ENCODE data around the gene SGSH.
A peak's percentile ranks its signal among the peaks of the same experiment; 100 is the strongest.

Gene SGSH

GRCh38 chr17:80222376-80223141 is 2.4 kb upstream of the SGSH start:
- no peak overlapping the region for H3K27ac ChIP-seq (ENCODE audit: low read length)
- H3K4me3 ChIP-seq (ENCODE audit: low read length): no peak overlapping the region
- no peak overlapping the region for H3K9ac ChIP-seq (ENCODE audit: low read length)
- peaks cover 6% of the 10 kb centered on the region for H3K27me3 ChIP-seq (ENCODE audit: control insufficient read depth, insufficient read depth, low read length)
- peaks cover 12% of the 10 kb centered on the region for H3K4me1 ChIP-seq (ENCODE audit: control insufficient read depth, low read depth, low read length)
- no peaks in the 10 kb centered on the region for H3K36me3 ChIP-seq (ENCODE audit: control insufficient read depth, low read depth, low read length)
- no peaks in the 10 kb centered on the region for H3K9me3 ChIP-seq (ENCODE audit: control insufficient read depth, low read depth, low read length)

GRCh38 chr17:80221351-80222105 is 1.4 kb upstream of the SGSH start:
- Histone ChIP-seq H3K9me3 (ENCODE audit: control insufficient read depth, low read depth, low read length) (no peaks in the 10 kb centered on the region), H3K4me1 (ENCODE audit: control insufficient read depth, low read depth, low read length) (peaks cover 12% of the 10 kb centered on the region), H3K36me3 (ENCODE audit: control insufficient read depth, low read depth, low read length) (no peaks in the 10 kb centered on the region), H3K9ac (ENCODE audit: low read length) (no peak overlapping the region), H3K4me3 (ENCODE audit: low read length) (peak overlapping the region; percentile 78), H3K27me3 (ENCODE audit: control insufficient read depth, insufficient read depth, low read length) (peaks cover 6% of the 10 kb centered on the region), H3K27ac (ENCODE audit: low read length) (no peak overlapping the region)

DNA sequence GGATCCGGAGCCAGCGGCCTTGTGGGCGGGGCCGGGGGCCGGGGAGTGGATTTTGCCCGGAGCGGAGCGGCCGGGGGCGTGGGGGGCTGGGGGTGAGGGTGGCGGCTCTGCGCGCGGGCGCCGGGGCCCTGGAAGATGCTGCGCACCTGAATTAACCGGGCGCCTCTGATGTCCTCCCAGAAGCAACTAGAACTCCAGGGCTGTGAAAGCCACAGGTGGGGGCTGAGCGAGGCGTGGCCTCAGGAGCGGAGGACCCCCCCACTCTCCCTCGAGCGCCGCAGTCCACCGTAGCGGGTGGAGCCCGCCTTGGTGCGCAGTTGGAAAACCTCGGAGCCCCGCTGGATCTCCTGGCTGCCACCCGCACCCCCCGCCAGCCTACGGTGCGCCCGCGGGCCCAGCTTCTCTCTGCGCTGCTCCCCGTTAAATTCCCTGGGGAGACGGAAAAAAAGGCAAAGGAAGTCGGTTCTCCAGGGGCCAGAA is 643 bp upstream of the SGSH start:
- Histone ChIP-seq H3K4me1 (ENCODE audit: control insufficient read depth, low read depth, low read length) (peaks cover 12% of the 10 kb centered on the region), H3K9me3 (ENCODE audit: control insufficient read depth, low read depth, low read length) (no peaks in the 10 kb centered on the region), H3K9ac (ENCODE audit: low read length) (peak overlapping the region; percentile 19), H3K36me3 (ENCODE audit: control insufficient read depth, low read depth, low read length) (no peaks in the 10 kb centered on the region), H3K4me3 (ENCODE audit: low read length) (peak overlapping the region; percentile 78), H3K27ac (ENCODE audit: low read length) (no peak overlapping the region), H3K27me3 (ENCODE audit: control insufficient read depth, insufficient read depth, low read length) (peaks cover 6% of the 10 kb centered on the region)

DNA sequence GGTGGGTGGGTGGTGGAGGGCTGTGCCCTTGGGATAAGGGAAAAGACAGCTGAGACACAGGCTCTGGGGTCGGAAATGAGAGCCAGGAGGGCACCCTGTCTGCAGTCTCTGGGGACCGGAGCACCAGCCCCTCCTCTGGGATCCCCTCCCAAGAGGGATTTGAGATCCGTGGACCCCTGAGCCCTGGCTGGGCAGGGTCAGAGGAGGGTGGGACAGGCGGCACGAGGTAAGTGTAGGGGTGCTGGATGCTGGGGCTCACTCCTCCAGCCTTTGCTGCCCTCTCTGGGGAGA is 425 bp downstream of the SGSH start:
- H3K4me3 ChIP-seq (ENCODE audit: low read length): peak overlapping the region; percentile 78

GRCh38 chr17:80219013-80219762 is 945 bp downstream of the SGSH start:
- peak overlapping the region; percentile 78 for H3K4me3 ChIP-seq (ENCODE audit: low read length)
- peaks cover 6% of the 10 kb centered on the region for H3K27me3 ChIP-seq (ENCODE audit: control insufficient read depth, insufficient read depth, low read length)
- no peaks in the 10 kb centered on the region for H3K4me1 ChIP-seq (ENCODE audit: control insufficient read depth, low read depth, low read length)
- no peaks in the 10 kb centered on the region for H3K9me3 ChIP-seq (ENCODE audit: control insufficient read depth, low read depth, low read length)
- peak overlapping the region; percentile 69 for H3K9ac ChIP-seq (ENCODE audit: low read length)
- no peak overlapping the region for H3K27ac ChIP-seq (ENCODE audit: low read length)
- no peaks in the 10 kb centered on the region for H3K36me3 ChIP-seq (ENCODE audit: control insufficient read depth, low read depth, low read length)

More for the DNA sequence above, 425 bp downstream of the SGSH start:
- H3K27me3 ChIP-seq (ENCODE audit: control insufficient read depth, insufficient read depth, low read length): peaks cover 6% of the 10 kb centered on the region
- no peaks in the 10 kb centered on the region for H3K9me3 ChIP-seq (ENCODE audit: control insufficient read depth, low read depth, low read length)
- peak overlapping the region; percentile 69 for H3K9ac ChIP-seq (ENCODE audit: low read length)
- no peaks in the 10 kb centered on the region for H3K36me3 ChIP-seq (ENCODE audit: control insufficient read depth, low read depth, low read length)
- peaks cover 3% of the 10 kb centered on the region for H3K4me1 ChIP-seq (ENCODE audit: control insufficient read depth, low read depth, low read length)
- H3K27ac ChIP-seq (ENCODE audit: low read length): no peak overlapping the region

- Histone ChIP-seq H3K27me3 (ENCODE audit: control insufficient read depth, insufficient read depth, low read length) (peaks cover 6% of the 10 kb centered on the region), H3K4me3 (ENCODE audit: low read length) (no peak overlapping the region), H3K36me3 (ENCODE audit: control insufficient read depth, low read depth, low read length) (peaks cover under 1% of the 10 kb centered on the region), H3K4me1 (ENCODE audit: control insufficient read depth, low read depth, low read length) (no peaks in the 10 kb centered on the region), H3K27ac (ENCODE audit: low read length) (no peak overlapping the region), H3K9me3 (ENCODE audit: control insufficient read depth, low read depth, low read length) (no peaks in the 10 kb centered on the region), H3K9ac (ENCODE audit: low read length) (no peak overlapping the region)
Observed at GRCh38 chr17:80218391-80218790, 1.7 kb downstream of the SGSH start.

DNA sequence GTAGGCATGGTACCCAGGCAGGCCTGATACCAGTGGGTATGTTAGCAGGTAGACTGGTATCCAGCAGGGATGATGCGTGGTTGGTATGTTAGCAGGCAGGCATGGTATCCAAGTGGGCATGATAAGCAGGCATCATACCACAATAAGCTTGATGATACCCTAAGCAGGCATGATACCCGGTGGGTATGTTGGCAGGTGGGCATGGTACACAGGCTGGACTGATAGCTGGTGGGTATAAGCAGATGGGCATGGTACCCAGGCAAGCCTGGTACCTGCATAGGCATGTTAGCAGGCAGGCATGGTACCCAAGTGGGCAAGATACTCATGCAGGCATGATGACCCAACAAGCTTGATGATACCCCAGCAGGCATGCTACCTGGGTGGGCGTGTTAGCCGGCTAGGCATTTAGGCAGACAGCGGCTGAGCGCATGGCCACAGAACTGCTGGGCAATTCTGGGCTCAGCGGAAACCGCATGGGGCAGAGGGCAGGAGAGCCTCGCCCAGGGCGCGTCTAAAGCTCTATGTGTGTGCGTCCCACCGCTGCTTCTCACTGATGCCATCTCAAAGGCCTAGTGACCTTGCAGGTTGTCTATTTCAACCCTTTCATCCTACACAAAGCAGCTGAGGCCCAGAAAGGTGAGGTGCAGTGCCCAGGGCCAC is 2.3 kb downstream of the SGSH start:
- Histone ChIP-seq H3K36me3 (ENCODE audit: control insufficient read depth, low read depth, low read length) (peaks cover 4% of the 10 kb centered on the region), H3K9ac (ENCODE audit: low read length) (no peak overlapping the region), H3K9me3 (ENCODE audit: control insufficient read depth, low read depth, low read length) (no peaks in the 10 kb centered on the region), H3K4me1 (ENCODE audit: control insufficient read depth, low read depth, low read length) (no peaks in the 10 kb centered on the region), H3K27me3 (ENCODE audit: control insufficient read depth, insufficient read depth, low read length) (peaks cover 6% of the 10 kb centered on the region), H3K27ac (ENCODE audit: low read length) (no peak overlapping the region), H3K4me3 (ENCODE audit: low read length) (no peak overlapping the region)

DNA sequence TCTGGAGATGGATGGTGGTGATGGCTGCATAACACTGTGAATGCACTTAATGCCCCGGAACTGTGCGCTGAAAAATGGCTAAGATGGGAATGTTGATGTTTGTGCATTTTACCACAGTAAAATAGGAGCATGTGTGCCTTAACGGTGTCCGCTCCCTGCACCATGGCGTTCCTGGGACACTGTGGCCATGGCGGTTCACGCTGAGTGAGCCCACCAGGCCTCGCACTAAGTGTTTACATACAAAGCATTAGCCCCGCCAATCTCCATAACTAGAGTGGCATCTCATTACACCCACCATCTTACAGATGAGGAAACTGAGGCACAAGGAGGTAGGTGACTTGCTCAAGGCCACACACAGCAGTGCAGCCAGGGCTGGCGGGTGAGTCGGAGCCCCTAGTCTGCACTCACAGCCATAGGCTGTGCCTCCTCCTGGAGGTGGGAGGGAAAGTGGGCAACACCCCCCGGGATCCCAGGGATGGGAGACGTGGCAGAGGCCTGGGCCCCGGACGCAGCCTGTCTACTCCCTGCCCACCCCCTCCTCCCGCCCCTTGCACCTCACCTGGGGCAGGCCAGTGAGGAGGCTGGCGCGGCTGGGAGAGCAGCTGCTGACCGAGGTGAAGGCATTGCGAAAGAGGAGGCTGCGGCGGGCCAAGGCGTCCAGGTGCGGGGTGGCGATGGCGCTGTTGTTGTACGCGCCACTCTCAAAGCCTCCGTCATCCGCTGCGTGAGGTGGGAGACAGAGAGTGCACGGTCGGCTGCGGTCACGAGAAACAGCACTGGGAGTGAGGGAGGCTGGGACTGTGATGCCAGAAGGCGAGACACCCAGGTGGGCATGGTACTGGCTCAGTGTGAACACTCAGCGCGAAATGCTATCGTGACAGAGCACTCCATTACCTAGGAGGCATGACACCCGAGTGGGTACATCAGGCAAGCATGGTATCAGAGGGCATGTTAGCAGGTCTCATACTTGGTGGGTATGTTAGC is 3.4 kb downstream of the SGSH start:
- Histone ChIP-seq H3K9me3 (ENCODE audit: control insufficient read depth, low read depth, low read length) (no peaks in the 10 kb centered on the region), H3K4me1 (ENCODE audit: control insufficient read depth, low read depth, low read length) (no peaks in the 10 kb centered on the region), H3K9ac (ENCODE audit: low read length) (no peak overlapping the region), H3K27ac (ENCODE audit: low read length) (no peak overlapping the region), H3K4me3 (ENCODE audit: low read length) (no peak overlapping the region), H3K36me3 (ENCODE audit: control insufficient read depth, low read depth, low read length) (peaks cover 4% of the 10 kb centered on the region), H3K27me3 (ENCODE audit: control insufficient read depth, insufficient read depth, low read length) (peaks cover 6% of the 10 kb centered on the region)

DNA sequence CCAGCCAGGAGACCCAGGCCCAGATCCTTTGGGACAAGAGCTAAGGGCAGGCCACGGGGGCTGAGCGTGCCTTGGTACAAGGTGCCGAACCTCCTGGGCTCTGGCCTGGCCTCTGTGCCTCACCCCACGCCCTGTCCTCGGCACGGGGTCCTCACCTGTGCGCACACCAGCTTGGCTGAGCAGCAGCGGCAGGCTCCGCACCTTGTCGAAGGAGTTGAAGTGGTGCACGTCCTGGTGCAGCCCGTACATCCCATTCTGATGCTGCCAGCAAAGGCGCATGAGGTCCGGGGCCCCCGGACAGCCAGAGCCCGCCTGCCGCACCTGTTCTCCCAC is 5.3 kb downstream of the SGSH start:
- Histone ChIP-seq H3K4me1 (ENCODE audit: control insufficient read depth, low read depth, low read length) (no peaks in the 10 kb centered on the region), H3K9ac (ENCODE audit: low read length) (no peak overlapping the region), H3K27ac (ENCODE audit: low read length) (no peak overlapping the region), H3K36me3 (ENCODE audit: control insufficient read depth, low read depth, low read length) (peaks cover 4% of the 10 kb centered on the region), H3K27me3 (ENCODE audit: control insufficient read depth, insufficient read depth, low read length) (no peaks in the 10 kb centered on the region), H3K9me3 (ENCODE audit: control insufficient read depth, low read depth, low read length) (no peaks in the 10 kb centered on the region), H3K4me3 (ENCODE audit: low read length) (no peak overlapping the region)

DNA sequence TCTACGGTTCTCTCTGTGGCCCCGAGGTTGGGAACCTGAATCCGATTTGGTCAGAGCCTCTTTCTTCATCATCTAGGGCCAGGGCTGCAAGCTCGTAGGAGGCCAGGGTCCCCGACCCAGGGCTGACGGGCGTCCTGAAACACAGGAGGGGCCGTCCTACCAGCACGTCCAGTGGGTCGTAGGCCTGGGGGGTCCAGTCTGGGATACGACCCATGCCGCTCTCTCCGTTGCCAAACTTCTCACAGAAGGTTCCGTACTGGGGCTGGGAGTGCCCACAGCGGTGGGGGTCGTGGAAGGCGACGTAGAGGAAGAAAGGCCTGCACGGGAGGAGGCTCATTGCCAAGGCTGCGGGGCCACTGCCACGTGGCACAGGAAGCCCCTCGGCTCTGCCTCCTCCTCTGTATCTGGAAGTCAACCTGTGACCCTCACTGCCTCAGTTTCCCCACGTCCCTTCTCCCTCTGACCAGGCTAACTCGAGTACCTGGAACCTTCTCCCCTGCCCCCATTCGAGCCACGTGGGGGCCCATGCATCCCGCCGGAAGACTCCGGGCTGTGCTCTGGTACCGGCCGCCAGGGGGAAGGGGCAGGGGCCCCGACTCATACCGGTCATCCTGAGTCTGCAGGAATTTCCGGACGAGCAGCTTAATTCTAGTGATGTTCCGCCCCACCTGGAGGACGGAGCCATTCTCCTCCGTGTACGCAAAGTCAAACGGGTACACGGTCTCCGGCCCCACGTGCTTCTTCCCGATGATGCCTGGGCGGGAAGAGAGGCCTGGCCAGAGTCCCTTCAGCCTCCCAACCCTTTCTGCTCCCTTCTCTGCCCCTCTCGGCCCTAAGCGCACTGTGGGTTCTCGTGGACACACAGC is 5.9 kb downstream of the SGSH start:
- Histone ChIP-seq H3K9me3 (ENCODE audit: control insufficient read depth, low read depth, low read length) (no peaks in the 10 kb centered on the region), H3K4me1 (ENCODE audit: control insufficient read depth, low read depth, low read length) (no peaks in the 10 kb centered on the region), H3K36me3 (ENCODE audit: control insufficient read depth, low read depth, low read length) (peaks cover 4% of the 10 kb centered on the region), H3K4me3 (ENCODE audit: low read length) (no peak overlapping the region), H3K9ac (ENCODE audit: low read length) (no peak overlapping the region), H3K27me3 (ENCODE audit: control insufficient read depth, insufficient read depth, low read length) (no peaks in the 10 kb centered on the region), H3K27ac (ENCODE audit: low read length) (no peak overlapping the region)

Measured in iPS-18a (cell line).